ENCODE results near the gene GUSB. TPM values are rescaled to one million over a fixed set of nuclear protein-coding genes. Genes with fewer than 3 reads are reported as not detected.
"Not testable (repeated sequence)": the region's sequence is repeated elsewhere in the genome, so short reads cannot be mapped to it uniquely, and the experiment has no call there.

The GUSB gene
- total RNA-seq, 6 experiments from 2014 or later: 17.5 to 29.1 (median 27.4) TPM

DNA sequence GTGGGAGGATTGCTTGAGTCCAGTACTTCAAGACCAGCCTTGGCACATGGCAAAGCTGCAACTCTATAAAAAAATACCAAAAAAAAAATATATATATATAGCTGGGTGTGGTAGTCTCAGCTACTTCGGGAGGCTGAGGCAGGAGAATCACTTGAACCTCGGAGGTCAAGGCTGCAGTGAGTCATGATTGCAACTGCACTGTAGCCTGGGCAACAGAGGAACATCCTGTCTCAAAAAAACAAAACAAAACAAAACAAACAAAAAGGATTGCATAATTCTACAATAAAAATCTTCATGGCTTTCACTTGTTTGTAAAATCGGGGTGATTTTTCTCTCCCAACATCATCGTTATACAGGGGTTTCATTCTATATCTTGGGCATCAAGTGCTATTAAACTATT, 35.1 kb downstream of the GUSB start:
- Mint-ChIP-seq H3K36me3 (ENCODE audit: low read depth) (no peaks in the 10 kb centered on the region), H3K4me3 (no peak overlapping the region), H3K9me3 (no peaks in the 10 kb centered on the region), H3K27me3 (ENCODE audit: insufficient read depth) (no peaks in the 10 kb centered on the region; the same call in 1 of the 2 replicates), H3K4me1 (ENCODE audit: low read depth) (peaks cover 6% of the 10 kb centered on the region), H3K27ac (peak overlapping the region; percentile 89)
- TF ChIP-seq, protein P1, sequence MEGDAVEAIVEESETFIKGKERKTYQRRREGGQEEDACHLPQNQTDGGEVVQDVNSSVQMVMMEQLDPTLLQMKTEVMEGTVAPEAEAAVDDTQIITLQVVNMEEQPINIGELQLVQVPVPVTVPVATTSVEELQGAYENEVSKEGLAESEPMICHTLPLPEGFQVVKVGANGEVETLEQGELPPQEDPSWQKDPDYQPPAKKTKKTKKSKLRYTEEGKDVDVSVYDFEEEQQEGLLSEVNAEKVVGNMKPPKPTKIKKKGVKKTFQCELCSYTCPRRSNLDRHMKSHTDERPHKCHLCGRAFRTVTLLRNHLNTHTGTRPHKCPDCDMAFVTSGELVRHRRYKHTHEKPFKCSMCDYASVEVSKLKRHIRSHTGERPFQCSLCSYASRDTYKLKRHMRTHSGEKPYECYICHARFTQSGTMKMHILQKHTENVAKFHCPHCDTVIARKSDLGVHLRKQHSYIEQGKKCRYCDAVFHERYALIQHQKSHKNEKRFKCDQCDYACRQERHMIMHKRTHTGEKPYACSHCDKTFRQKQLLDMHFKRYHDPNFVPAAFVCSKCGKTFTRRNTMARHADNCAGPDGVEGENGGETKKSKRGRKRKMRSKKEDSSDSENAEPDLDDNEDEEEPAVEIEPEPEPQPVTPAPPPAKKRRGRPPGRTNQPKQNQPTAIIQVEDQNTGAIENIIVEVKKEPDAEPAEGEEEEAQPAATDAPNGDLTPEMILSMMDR (IDR thresholded peaks at IDR 0.05): no peak
- peak; percentile 55 for DNase-seq

DNA sequence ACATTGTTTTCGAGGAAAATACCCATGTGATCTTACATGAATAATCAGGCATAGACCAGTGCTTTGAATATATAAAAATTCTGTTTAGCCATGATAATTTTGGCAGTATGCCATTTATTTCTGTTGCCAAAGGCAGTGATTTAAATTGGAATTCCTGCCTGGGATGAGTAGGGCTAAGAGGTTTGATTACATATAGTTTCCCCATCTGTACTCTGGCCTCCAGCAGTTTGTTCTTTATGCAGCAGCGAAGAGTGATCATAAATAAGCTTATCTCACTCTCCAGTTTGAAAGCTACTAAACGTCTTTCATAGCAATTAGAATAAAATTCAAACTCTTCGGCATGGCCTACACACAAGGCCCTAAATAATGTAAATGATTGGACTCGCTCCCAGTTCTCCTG, 36.2 kb downstream of the GUSB start:
- H3K4me1 Mint-ChIP-seq (ENCODE audit: low read depth); H3K27me3 Mint-ChIP-seq (ENCODE audit: insufficient read depth); H3K4me3 Mint-ChIP-seq; H3K36me3 Mint-ChIP-seq (ENCODE audit: low read depth); H3K27ac Mint-ChIP-seq; DNase-seq; H3K9me3 Mint-ChIP-seq: not testable (repeated sequence)

DNA sequence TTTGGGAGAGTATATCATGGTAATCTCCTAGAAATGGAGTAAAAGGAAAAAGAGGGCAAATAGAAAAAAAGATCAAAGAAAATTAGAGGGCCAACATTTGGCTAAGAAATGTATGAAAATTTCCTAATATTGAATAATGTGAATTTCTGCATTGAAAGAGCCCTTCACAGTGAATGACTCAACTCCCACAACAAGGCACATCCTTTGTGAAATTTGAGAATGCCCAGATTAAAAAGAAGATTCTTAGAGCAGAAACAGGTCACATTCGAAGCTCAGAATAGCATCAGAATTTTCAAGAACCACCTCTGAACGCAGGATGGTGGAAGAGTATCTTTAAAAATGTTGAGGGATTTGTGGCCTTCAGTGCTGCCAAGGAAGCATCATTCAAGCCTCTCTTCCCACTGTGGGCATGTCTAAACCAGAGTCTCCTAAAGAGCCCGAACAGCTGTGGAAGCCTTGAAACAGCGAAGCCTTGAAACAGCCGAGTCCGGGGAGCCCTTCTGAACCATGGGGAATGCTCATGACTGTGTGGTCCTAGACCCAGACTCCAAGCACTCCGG, 43.6 kb downstream of the GUSB start:
- DNase-seq: no peak
- Mint-ChIP-seq H3K36me3 (ENCODE audit: low read depth) (peaks cover 24% of the 10 kb centered on the region), H3K27me3 (ENCODE audit: insufficient read depth) (no peaks in the 10 kb centered on the region), H3K4me3 (no peak overlapping the region), H3K9me3 (no peaks in the 10 kb centered on the region), H3K4me1 (ENCODE audit: low read depth) (peaks cover 28% of the 10 kb centered on the region), H3K27ac (no peak overlapping the region)
- TF ChIP-seq, protein P1 (IDR thresholded peaks at IDR 0.05): no peak

DNA sequence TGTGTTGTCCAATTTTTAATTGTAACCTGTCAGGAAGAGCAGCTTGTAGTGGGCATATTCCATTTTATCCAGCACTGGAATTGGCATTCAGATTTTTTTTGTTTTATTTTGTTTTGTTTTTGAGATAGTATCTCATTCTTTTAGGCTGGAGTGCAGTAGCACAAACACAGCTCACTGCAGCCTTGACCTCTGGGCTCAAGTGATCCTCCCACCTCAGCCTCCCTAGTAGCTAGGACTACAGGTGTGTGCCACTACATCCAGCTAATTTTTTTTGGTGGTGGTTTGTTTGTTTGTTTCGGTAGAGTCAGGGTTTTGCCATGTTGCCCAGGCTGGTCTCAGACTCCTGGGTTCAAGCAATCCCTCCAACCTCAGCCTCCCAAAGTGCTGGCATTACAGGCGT, 44.7 kb downstream of the GUSB start:
- TF ChIP-seq, protein P1 (IDR thresholded peaks at IDR 0.05): no peak
- Mint-ChIP-seq H3K4me1 (ENCODE audit: low read depth) (peaks cover 34% of the 10 kb centered on the region), H3K27ac (no peak overlapping the region; the same call in 1 of the 2 replicates), H3K4me3 (no peak overlapping the region), H3K27me3 (ENCODE audit: insufficient read depth) (no peaks in the 10 kb centered on the region), H3K36me3 (ENCODE audit: low read depth) (peaks cover 24% of the 10 kb centered on the region), H3K9me3 (no peaks in the 10 kb centered on the region)
- DNase-seq: no peak

DNA sequence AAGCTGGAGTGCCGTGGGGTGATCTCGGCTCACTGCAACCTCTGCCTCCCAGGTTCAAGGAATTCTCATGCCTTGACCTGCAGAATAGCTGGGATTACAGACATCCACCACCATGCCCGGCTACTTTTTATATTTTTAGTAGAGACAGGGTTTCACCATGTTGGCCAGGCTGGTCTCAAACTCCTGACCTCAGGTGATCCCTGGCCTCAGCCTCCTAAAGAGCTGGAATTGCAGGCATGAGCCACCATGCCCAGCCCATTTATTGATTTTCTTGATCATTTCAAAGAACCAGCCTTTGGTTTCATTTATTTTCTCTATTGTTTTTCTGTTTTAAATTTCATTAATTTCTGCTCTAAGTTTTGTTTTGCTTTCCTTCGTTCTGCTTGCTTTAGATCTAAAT, 50.3 kb downstream of the GUSB start:
- Mint-ChIP-seq H3K9me3 (no peaks in the 10 kb centered on the region), H3K4me1 (ENCODE audit: low read depth) (peaks cover 20% of the 10 kb centered on the region), H3K36me3 (ENCODE audit: low read depth) (peaks cover 8% of the 10 kb centered on the region; the same call in 1 of the 2 replicates), H3K27me3 (ENCODE audit: insufficient read depth) (peaks cover 2% of the 10 kb centered on the region; the same call in 1 of the 2 replicates), H3K4me3 (no peak overlapping the region), H3K27ac (no peak overlapping the region)
- no peak for DNase-seq
- TF ChIP-seq, protein P1 (IDR thresholded peaks at IDR 0.05): no peak

DNA sequence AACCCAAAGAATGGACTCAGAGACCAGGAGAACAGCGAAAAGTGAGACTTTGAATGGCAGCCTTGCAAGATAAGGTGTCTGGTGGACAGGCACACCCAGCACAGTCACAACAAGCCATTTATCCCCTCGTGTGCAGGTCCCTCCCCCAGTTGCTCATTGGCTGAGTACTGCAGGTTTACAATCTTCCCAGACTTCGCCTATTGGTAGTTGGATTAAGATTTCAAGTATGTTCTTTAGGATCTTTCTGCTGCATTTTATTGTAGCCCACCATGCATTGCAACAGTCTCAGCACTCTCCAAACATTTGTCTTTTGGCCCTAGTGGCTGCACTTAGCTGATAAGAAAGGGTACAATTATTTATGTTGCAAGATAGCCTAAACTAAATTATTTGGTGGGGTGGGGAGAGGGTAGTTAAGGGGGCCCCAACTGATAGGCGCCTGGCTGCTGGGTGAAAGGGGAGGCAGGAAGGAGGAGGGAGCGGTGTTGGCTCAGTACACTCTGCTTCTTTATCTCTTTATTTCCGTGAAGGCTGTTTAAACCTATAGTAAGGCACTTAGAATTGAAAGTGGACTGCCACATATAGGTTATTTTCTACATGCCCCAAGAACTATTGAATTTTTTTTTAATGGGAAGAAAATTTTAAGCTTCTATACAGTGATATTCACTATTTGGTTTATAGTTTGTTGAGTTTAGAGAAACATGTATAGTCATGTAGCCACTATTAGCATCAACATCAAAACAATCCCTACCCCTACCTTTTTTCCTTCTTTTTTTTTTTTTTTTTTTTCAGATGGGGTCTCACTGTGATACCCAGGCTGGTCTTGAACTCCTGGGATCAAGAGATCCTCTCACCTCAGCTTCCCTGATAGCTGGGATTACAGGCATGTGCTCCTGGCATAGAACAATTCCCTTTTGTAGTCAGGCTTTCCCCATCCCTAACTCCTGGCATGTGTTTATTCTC, 54.2 kb downstream of the GUSB start:
- H3K27me3 Mint-ChIP-seq (ENCODE audit: insufficient read depth): peaks cover 2% of the 10 kb centered on the region

More for the DNA sequence above, 54.2 kb downstream of the GUSB start:
- no peak for DNase-seq
- H3K4me3 Mint-ChIP-seq: no peak overlapping the region
- no peak overlapping the region for H3K27ac Mint-ChIP-seq
- H3K9me3 Mint-ChIP-seq: no peaks in the 10 kb centered on the region
- peaks cover 9% of the 10 kb centered on the region for H3K4me1 Mint-ChIP-seq (ENCODE audit: low read depth)
- TF ChIP-seq, protein P1 (IDR thresholded peaks at IDR 0.05): no peak
- peaks cover 4% of the 10 kb centered on the region; the same call in 1 of the 2 replicates for H3K36me3 Mint-ChIP-seq (ENCODE audit: low read depth)
